HG03442 (cell line): ENCODE data around the gene FHIP2A.
"Not testable (repeated sequence)": the region's sequence is repeated elsewhere in the genome, so short reads cannot be mapped to it uniquely, and the experiment has no call there.

Experiments
- ATAC-seq: cut with Tn5 transposase; IDR thresholded peaks from one replicate; pipeline ENCODE4 v1.9.1; 2021; ENCODE audit warnings: mild to moderate bottlenecking, moderate library complexity; ENCODE audit not compliant: unreplicated experiment

FHIP2A gene

DNA sequence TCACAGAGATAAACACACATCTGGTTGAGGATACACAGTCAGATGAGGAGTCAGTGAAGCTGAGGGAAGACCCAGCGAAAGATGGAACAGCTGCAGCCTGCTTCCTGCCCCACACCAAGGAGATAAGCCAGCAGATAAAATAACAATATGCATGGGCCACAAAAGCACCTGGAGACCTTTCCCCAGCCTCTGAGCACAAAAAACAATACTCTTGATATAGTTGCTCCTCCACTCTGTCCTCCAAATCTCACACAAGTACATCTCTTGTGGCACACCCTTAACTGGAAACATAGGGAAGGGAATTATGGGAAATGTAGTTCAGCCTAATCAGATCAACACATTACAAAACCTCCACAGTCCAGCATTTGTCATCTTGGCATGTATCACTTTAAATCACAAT lies 9.7 kb upstream of the FHIP2A start:
- no peak for ATAC-seq

DNA sequence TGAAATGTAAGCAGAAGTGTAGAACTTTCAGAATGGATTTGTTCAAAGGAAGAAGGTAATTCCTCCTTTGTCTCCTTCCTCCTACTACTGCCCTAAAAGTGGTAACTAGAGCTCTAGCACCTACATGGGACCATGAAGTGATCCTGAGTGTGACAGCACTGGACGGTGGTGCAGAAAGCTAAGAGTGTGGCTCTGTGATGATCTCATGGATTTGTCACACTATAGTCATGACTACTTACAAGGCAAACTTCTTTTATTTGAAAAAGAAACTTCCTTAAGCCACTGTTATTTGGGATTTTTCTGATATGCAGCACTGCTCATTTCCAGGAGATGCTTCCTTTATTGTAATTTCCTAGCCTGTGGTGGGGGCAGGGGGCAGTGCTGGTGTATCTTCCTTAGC lies 5.8 kb upstream of the FHIP2A start:
- ATAC-seq, result no peak

DNA sequence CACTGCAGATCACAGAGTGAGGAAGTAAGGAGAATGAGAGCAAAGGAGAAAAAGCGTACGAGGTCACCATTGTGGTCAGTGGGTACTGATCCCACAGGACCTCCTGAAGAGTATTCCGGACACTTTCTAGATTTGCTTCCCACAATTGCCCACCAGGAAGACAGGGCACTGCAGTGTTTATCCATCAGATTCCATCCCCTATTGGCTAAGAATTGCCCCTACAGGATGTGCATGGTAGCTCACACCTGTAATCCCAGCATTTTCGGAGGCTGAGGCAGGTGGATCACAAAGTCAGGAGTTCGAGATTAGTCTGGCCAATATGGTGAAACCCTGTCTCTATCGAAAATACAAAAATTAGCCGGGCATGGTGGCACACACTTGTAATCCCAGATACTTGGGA lies 5.3 kb upstream of the FHIP2A start:
- ATAC-seq, result no peak

DNA sequence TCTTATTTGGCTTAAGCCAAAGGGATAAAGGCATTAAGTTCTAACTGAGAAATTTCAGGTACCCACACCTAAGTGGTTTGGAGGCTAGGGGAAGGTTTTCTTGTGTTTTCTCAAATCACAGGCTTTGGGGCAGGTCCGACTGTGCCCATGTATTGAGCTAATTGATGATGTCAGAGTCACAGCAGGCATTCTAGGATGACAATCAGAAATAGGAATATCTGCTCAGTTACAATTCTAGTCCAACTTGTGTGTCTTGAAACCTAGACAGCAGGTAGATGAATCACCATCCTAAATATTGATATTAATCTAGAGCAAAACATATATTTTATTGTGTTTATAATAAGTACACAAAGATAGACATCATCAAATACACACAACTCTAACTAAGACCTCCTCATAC lies 2.3 kb upstream of the FHIP2A start:
- no peak for ATAC-seq

DNA sequence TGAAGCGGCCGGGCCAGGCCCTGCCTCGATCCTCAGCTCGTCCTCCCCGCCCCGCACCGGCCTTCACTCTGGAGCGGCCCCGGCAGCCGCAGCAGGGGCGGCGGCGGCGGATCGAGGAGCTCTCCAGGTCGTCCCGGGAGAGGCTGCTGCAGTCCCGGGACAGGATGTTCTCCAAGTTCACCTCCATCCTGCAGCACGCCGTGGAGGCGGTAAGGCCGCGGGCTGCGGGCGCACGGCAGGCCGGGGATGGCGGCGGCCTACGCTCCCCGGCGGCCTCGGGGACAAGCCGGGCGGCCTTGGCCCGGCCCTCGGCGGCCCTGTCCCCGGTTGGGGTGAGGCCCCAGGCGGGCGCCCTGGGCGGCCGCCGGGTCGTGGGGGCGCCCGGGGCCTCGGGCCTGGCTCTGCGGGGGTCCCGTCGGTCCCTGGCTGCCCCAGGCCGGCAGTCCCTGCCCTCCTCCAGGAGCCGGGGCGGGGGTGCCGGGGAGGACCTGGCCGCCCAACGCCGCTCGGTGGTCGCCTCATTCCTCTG lies 399 bp downstream of the FHIP2A start:
- ATAC-seq, result peak; percentile 29

DNA sequence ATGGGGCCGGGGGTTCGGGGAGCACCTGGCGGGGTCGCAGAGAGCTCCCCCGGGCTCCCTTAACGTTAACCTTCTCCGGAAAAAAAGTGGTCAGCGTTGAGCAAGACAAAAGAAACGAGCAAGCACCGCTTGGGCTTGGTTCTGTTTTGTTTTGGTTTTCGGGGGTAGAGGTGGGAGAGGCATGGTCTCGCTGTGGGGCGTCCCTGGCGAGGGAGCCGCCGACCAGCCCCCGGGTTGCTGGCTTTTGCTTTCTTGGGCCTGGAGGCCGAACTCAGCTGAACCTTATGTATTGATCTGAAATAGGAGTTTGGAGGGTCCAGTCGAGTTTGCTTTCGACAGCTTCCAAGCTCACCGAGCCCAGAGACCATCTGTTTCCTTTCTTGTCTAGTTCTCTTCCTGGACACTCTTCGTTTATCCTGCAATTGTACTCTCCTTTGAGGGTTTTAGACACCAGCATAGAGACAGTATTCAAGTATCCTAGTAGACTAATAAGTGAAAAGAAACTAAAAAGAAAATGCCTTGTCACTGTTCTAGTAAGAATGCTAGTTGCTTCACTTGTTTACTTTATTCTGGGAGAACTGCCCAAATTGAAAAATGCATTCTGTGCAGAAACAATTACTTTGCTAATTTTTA lies 980 bp downstream of the FHIP2A start:
- peak; percentile 15 for ATAC-seq

DNA sequence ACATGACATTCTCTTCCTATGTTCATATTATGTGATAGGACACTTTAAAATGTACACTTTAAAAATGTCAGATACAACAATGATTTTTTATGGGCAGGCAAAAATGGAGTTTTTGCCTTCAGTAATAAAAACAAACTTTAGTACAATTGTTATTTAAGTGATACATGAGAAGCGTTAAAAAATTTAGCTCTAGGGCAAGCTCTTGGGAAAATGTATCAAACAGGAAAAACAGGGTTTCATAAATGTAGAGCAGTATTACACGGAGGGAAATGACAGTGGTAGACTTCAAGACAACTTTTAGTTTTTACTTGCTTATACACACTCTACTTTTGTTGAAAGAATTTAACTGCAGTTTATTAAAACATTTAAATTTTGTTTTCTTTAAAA lies 1.5 kb downstream of the FHIP2A start:
- no peak for ATAC-seq

DNA sequence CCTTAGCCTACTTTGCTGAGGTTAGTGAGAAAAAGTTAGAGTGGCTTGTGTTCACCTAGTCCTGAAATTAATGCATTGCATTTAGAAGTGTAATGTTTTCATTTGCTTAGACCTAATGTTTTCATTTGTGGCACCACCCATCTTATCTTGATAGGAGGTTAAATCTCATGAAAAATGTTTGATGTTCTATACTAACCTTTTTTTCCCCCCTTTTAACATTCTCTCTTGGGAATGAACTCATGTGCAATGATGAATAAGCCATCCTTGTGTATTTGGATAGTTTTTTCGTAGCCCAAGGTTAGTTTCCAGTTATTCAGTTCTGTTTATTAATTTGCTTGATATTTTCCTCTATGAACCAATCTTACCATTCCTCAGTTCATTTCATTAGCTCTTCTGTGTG lies 2.8 kb downstream of the FHIP2A start:
- ATAC-seq, result no peak

DNA sequence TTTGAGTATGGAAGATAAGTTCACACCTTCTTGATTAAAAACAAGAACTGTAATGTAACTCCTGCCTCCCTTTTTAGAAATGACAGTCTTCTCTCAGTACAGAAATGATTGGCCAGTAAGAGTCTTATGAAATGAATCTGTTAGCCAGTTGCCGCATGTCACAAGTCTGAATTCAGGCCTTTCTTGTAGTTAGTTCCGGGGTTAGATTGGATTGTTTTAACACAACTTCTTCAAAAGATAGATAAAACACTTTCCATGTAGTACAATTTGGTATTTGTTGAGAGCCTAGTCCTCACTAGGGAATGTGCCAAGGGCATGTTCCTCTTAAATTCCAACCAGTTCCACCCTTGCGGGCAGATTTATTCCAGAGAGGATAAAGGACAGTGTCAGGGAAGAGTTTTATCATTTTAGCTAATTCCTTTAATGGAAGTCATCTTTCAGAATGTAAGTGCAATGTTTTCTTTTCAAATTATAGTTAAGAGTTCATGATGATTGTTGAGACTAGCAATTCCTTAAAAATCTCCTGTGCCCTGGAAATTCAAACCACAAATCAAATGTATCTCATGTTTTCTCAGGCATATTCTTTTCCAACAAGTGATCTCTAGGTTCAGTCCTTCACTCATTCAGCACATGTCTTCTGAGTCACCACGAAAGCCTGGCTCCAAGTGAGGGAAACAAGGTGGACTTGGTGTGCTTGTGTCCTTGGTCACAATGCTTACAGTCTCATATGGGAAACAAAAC lies 4.1 kb downstream of the FHIP2A start:
- ATAC-seq, result peak; percentile 56

DNA sequence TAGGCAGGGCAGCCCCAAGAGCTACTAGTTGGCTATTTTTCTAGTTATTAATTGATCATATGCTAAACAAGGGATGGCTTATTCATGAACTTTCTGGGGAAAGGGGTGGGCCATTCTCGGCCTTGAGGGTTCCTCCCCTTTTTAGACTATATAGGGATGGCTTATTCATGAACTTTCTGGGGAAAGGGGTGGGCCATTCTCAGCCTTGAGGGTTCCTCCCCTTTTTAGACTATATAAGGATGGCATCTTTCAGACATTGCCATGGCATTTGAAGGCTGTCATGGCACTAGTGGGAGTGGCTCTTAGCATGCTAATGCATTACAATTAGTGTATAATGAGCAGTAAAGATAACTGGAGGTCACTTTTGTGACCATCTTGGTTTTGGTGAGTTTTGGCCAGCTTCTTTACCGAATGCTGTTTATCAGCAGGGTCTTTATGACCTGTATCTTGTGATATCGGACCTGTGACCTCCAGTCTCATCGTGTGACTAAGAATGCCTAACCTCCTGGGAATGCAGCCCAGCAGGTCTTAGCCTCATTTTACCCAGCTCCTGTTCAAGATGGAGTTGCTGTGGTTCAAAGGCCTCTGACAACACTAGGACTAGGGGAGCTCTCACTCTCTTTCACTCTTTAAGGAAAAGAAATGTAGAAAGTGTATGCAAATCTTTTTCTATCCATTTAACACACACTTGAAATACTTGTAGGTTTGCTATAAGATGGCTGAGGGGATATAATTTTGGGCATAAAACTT lies 7.8 kb downstream of the FHIP2A start:
- ATAC-seq, result no peak

DNA sequence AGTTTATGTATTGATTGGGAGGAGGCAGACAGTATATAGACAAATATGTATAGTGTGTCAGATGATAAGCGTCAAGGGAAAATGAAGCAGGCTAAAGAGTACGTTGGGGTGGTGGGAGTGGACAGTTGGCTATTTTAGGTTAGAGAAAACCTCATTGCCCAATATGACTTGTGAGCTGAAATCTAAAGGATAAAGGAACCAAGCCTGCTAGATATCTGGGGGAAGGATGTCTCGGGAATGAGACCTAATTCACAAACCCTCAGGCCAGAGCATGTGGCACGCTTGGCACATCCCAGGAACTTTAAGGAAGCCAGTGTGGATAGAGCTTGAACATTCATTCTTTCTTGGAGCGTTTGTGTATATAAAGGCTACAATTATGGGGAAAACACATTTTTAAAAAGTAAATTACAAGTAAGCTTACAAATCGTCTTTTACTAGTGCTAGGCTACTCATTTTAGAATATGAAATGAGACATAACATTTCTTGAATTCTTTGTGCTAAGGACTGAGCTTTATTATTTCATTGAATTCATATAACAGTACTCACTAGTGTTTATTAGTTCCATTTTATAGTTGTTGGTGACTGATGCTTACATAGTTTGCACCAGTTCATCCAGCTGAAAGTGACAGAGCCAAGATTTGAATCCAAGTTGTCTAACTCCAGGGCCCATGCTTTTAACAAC lies 9.7 kb downstream of the FHIP2A start:
- ATAC-seq, result no peak

DNA sequence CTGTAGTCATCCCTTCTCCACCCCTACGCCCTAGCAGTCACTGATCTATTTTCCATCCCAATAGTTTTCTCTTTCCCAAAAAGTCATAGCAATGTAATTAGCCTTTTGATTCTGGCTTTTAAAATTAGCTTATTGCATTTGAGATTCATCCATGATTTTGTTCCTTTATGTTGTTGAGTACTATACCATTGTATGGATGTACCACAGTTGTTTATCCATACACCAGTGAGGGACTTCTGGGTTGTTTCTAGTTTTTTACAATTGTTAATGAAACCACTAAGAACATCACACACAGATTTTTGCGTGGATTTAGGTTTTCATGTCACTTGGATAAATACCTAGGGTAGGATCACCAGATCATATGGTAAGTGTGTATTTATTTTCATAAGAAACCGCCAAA lies 16.1 kb downstream of the FHIP2A start:
- ATAC-seq, result no peak

DNA sequence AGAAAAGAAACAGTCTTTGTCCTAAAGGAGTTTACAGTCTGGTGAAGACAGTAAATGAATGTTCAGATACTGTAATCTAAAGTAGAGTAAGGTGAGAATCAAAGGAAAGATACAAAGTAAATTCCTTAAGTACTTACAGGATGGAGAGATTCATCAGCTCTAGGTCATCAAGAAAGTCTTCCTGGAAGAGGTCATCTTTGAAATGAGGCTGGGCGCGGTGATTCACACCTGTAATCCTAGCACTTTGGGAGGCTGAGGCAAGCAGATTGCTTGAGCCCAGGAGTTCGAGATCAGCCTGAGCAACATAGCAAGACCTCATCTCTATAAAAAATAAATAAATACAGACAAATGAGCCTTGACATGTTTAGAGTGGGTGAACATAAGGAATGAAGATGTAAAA lies 18.3 kb downstream of the FHIP2A start:
- no peak for ATAC-seq

DNA sequence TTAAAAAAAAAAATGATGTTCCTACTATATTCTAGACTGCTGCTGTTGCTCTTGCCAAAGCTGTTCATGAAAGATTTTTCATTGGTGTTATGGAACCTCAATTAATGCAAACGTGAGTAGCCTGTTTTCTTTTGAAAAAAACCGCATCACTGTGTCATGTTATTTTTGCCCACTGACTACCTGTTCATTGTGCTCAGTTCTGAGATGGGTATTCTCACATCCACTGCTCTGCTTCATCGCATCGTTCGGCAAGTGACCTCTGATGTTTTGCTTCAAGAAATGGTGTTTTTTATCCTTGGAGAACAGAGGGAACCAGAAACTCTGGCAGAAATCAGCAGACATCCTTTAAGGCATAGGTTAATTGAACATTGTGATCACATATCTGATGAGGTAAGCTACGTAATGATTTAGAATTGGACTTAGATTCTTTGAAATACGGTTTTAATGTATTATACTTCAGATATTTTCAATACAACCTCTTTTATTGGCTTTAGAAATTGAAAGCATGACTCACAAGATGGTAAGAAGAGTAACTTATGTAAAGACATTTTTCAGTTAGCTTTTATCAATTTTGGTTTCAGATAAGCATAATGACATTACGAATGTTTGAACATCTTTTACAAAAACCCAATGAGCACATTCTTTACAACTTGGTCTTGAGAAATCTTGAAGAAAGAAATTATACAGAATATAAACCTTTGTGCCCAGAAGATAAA lies 24.6 kb downstream of the FHIP2A start:
- no peak for ATAC-seq

DNA sequence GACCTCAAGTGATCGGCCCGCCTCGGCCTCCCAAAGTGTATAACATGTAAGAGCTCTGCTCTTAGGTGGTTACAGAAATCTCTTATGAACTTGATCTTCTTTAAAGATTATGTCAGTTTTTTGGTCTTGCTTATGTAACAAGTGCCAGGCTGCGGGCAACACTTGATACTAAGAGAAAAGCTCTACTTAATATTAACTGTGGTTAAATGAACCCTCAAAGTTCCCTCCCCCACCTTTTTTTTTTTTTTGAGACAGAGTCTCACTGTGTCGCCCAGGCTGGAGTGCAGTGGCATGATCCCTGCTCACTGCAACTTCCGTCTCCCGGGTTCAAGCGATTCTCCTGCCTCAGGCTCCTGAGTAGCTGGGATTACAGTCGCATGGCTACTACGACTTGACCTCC lies 25.9 kb downstream of the FHIP2A start:
- ATAC-seq, result not testable (repeated sequence)

DNA sequence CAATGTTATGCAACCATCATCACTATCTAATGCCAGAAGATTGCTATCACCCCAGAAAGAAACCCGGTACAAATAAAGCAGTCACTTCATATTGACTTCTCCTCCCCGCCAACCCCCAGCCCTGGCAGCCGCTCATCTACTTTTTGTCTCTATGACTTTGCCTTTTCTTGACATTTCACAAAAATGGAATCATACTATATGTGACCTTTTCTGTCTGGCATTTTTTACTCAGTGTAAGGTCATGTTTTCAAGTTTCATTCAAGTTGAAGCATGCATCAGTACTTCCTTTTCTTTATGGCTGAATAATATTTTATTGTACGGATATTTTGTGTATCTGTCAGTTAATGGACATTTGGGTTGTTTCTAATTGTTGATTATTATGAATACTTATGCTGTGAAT lies 28.1 kb downstream of the FHIP2A start:
- ATAC-seq, result no peak

DNA sequence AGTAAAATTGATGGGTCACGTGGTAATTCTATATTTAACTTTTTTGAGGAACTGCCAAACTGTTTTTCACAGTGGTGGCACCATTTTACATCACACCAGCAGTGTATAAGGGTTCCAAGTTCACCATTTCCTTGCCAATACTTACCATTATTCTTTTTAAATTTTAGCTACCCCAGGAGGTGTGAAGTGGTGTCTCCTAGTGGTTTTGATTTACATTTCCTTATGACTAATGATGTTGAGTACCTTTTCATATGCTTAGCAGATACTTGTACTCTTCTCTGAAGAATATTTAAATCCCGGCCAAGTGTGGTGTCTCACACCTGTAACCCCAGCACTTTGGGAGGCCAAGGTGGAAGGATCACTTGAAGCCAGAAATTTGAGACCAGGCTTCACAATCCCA lies 28.5 kb downstream of the FHIP2A start:
- ATAC-seq, result no peak

DNA sequence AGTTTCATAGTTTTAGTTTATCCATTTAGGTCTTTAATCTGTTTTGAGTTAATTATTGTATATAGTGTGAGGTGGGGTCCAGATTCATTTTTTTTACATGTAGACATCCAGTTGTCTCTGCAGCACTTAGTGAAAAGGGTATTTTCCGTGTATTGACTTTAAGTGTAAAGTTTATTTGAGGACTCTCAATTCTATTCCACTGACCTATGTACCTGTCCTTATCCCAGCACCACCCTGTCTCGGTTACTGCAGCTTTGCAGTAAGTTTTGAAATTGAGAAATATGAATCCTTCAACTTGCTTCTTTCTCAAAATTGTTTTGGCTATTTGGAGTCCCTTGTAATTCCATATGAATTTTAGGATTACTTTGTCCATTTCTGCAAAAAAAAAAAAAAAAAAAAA lies 29.8 kb downstream of the FHIP2A start:
- ATAC-seq, result no peak

DNA sequence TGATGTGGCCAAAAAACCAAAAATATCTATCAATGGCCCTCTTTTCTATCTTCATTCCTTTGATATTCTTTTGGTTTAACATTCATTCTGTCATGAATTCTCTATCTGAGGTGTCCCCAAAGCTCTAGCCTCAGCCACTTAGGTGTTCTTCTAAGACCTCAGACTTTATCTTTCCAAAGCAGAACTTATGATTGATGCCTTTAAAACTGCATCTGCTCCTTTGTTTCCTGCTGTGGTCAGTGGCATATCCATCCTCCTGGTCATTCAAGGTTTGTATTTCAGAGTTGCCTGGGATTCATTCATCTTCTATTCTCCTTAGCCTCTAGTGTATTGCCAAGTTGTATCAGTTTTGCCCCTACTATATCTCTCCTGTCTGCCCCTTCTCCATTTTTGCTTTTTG lies 30.6 kb downstream of the FHIP2A start:
- ATAC-seq, result no peak

DNA sequence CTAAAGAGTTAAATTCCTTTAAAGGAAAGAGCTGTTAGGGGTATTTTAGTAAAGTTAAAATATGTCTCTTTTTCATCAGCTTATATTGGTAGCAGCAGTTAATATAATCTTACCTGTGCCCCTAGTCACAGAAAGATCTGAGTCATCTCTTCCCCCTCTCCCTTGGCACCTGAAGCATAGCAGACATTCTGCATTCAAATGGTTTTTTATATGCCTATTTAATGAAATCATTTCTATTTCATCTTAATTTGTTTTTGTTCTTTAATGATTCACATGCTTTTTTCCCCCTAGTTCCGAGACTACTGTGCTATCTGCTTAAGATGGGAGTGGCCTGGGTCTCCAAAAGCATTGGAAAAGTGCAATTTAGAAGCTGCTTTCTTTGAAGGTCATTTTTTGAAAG lies 33.3 kb downstream of the FHIP2A start:
- ATAC-seq, result no peak
